HG02571 (cell line): Measurements from ENCODE around the gene NPAS3.

Experiments
- ATAC-seq: cut with Tn5 transposase; IDR thresholded peaks from one replicate; pipeline ENCODE4 v1.9.1; 2021; ENCODE audit warnings: mild to moderate bottlenecking, moderate library complexity; ENCODE audit not compliant: unreplicated experiment

NPAS3 gene

DNA sequence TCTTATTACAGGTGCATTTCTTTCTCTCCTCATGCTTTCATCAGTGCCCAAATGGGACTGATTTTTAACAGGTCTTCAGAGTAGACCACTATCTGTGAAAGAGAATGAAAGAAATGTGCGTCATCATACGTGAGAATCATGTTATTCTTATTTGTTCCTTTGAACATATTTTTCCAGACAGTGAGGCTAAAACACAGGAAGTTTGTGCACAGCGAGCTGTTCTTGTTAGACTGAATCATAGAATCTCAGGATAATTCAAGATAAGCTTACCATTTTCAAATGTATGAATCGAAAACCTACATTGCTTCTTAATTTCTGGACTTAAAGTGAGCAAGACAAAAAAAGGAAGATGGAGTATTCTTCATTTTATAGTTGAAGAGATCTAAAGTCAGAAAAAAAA, 629.1 kb downstream of the NPAS3 start:
- ATAC-seq: no peak

DNA sequence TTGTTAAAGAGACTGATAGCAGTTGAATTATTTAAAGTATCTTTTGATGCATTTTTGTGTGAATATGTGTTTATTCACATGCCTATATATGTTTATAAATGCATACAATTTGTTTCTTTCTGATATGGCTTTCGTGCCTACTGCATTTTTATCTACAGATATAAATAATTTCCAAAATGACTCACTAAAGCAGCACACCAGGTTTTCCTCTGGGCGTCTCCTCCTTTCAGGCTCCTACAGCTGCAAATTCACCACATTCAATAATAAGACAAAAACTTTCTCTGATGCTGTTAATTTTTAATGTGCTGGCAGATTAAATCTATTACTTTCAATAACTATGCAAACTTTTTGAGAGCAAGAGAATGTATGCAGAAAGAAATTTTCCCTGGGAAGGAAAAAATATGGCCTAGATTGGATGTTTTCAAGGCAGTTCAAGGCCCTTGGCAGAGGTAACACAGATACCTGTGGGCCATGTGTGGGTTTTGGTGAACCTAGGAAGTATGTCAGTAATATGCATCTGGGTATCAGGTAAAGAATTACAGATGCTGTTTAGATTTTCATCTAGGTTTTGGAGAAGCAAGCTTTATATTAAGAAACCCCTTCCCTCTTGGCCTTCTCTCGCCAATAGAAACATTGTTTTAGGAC, 630.4 kb downstream of the NPAS3 start:
- no peak for ATAC-seq

DNA sequence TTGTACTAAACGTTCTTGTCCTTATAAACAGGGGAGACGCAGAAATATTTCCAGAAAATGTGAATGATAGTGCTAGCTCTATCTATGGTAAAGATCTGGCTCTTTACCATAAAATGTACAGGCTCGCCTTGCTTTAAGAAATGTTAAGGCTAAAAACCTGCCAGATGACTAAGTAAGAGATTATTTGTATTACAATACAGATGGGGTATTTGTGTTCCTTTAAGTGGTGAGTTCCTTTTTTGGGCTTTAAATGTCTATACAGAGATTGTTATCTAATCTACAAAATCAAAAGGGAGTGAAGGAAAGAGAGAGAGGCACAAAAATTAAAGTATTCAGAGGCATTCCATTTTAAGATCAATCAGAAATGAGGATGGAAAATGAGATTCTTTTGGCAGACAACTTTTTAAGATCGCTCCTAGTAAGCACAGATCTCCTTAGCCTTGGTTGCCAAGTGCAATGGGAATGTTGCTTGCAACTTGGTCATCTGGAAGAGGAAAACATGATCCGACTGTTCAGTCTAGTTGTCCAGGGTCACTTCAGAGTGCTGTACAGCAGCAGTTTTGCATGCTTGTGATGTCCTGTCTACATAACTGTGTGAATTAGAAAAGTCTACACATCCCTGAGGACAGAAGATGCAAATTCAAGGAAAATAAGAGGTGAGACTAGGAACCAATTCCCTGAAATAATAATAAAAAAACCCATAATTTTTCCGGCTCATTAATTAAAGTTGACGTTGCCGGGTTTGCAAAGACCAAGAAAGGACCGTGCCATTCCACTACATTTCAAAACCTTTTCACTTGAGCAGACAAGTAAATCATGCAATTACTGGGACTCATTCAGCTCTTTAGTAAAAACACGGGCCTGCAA, 631.4 kb downstream of the NPAS3 start:
- no peak for ATAC-seq

DNA sequence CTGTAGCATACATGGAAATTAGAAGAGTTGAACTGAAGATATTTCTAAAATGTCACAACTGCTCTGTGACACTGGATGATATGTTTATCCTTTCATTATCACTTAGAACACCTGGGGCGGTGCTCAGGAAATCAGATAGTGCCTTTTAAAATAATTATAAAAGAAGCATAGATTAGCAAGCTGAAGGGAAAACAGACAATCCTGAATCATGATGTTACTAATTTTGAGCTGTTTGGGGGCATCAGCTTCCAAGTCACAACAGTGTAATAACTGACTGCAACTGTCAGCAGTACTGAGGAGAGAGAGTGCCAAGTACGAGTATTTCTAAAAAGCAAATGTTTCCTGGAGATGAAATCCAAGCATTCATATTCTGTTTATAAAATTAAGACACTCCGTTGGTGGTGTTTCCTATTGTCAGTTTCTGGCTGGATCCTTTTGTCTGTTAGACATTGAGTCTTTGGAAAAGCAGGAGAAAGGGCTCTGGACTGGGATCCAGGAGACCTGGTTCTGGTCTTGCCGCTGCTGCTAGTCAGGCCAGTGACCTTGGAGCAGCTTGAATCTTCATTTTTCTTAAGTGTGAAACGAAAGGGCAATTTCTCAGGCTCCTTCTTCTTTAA, 632.1 kb downstream of the NPAS3 start:
- no peak for ATAC-seq

GRCh38 chr14:33573301-33573880, 634.7 kb downstream of the NPAS3 start:
- no peak for ATAC-seq

- ATAC-seq: no peak
Observed at GRCh38 chr14:33576014-33576413, 637.3 kb downstream of the NPAS3 start.

GRCh38 chr14:33578461-33579216, 640.0 kb downstream of the NPAS3 start:
- ATAC-seq: no peak

DNA sequence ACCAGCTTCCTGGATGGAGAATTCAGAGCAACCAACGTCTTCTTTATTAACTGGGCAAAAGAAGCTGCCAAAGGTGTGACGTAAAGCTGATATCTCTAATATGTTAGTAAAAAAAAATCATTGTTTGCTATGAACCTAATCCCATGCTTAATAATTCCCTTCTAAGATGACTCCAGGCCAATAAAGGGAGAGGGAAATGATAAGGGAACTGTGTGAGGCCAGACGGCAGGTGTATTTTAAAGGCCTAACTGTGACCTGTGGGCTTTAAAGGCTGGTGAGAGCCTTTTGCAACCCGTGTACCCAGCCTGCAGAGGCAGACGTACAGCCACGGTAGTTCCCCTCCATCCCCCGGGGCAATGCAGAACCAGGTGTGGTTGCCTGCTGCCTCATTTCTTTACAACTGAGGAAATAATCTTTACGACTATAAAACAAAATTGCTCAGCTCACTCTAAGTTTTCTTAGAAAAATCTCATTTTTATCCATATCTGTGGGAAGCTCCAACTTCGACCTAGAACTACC, 641.6 kb downstream of the NPAS3 start:
- no peak for ATAC-seq

GRCh38 chr14:33580841-33581240, 642.2 kb downstream of the NPAS3 start:
- no peak for ATAC-seq

DNA sequence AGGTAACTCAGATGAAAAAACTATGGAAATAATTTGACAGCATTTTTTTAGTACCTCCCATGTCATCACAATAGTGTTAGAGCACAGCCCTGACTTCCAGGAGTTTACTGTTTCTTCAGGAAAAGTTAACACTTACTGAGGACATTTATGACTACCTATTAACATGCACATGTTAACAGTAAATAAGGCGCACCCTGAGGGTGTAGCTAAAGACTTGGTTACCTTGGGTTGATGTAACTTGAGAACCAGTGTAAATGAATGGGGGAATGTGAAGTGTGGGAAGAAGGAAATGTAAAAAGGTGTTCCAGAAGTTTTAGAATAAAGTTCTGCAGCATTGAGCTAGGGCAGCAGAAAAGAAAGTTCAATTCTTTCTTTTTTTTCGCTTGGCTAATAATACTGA, 646.0 kb downstream of the NPAS3 start:
- ATAC-seq: no peak

GRCh38 chr14:33586806-33587205, 648.1 kb downstream of the NPAS3 start:
- no peak for ATAC-seq

- no peak for ATAC-seq
Observed at GRCh38 chr14:33587791-33588190, 649.1 kb downstream of the NPAS3 start.

- no peak for ATAC-seq
Observed at GRCh38 chr14:33588771-33589170, 650.1 kb downstream of the NPAS3 start.

- no peak for ATAC-seq
Observed at GRCh38 chr14:33589334-33589733, 650.7 kb downstream of the NPAS3 start.

GRCh38 chr14:33590891-33591630, 652.4 kb downstream of the NPAS3 start:
- ATAC-seq: no peak

- no peak for ATAC-seq
Observed at GRCh38 chr14:33592297-33592696, 653.6 kb downstream of the NPAS3 start.

- ATAC-seq: no peak
Observed at GRCh38 chr14:33596211-33597080, 657.8 kb downstream of the NPAS3 start.

- ATAC-seq: no peak
Observed at GRCh38 chr14:33598582-33598981, 659.9 kb downstream of the NPAS3 start.

DNA sequence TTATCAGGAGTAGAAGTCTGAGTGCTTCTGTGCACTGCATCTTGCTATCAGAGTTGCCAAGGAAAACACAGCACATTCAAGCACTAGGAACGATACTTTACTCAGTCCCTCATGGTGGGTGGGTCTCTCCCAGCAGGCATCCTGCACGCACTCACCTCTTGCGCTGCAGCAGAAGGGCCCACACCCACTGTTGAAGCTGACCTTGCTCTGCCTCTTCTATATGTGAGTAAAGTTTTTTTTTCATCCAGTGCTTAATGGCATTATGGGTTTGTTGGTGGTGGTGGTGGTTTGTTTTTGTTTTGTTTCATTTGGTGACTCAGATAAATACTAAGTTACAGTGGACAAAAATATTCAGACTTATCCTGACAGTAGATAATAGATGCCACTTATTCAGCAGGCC, 663.7 kb downstream of the NPAS3 start:
- no peak for ATAC-seq
